ENCODE data around the gene ATG14.

DNA sequence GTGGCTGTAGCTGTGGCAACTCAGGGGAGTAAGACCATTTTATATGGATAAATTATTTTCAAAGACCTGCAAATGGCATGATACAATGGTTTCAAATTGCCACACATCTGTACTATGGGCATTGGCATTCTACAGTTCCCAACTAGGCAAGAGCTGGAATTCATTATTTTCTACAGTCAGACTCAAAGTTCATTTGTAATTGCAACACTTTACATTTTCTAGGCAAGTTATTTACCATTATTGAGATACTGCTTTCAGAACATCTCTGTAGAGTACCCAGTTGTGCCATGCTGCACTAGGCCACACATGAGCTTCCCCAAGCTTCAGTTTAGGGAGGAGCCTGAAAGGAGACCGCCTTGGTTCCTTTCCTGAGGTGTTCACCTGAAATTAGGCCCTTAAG, 8.0 kb upstream of the ATG14 start:
- TF ChIP-seq CTCF (IDR thresholded peaks at IDR 0.05; ENCODE audit: low read depth, low read length), result no peak
- TF ChIP-seq POLR2A (IDR thresholded peaks at IDR 0.05; ENCODE audit: extremely low read depth, insufficient read length), result no peak

Data from NB4 (cell line).